Colonic mucosa (tissue), 4 donors: Measurements from ENCODE around the gene CNGA3. TPM values are rescaled to one million over a fixed set of nuclear protein-coding genes. Genes with fewer than 3 reads are reported as not detected.

ENCODE experiments used
- DNase-seq: peaks from one replicate; pipeline ENCODE4 v3.0.0-alpha.2; 2020
- H3K27ac ChIP-seq: fragments of 200-600 bp; one replicate; pipeline ENCODE4 v1.8.0; 2021
- H3K27me3 ChIP-seq: fragments of 200-600 bp; one replicate; pipeline ENCODE4 v1.8.0; 2021
- H3K36me3 ChIP-seq: fragments of 200-600 bp; one replicate; pipeline ENCODE4 v1.8.0; 2021
- H3K4me1 ChIP-seq: fragments of 200-600 bp; one replicate; pipeline ENCODE4 v1.8.0; 2021; ENCODE audit warnings: mild to moderate bottlenecking
- H3K4me3 ChIP-seq: fragments of 200-600 bp; one replicate; pipeline ENCODE4 v1.8.0; 2021
- H3K9ac ChIP-seq, 2 donors: one replicate each; pipeline ENCODE4 v1.7.0; 2013; ENCODE audit warnings: control low read depth in 2 of 2, low read depth in 2 of 2, low read length in 2 of 2
- H3K9me3 ChIP-seq: fragments of 200-600 bp; one replicate; pipeline ENCODE4 v1.8.0; 2021
- intact Hi-C: fragments of 100-400 bp; cut with DNase I; formaldehyde crosslinking; loops from one replicate; pipeline ENCODE4 v1.14.1; 2022
- total RNA-seq, 2 donors: library from RNA; stranded (reverse); fragmentation: NEBNext Ultra II Directional in 1 of 2; extraction: Animal tissue kit (Norgen Biotek cat#: 25700) in 1 of 2; gene quantifications; one replicate each; pipeline ENCODE4 v1.2.1, GENCODE V29; 2021
- TF ChIP-seq, protein P1 (sequence below): fragments of 200-600 bp; IDR thresholded peaks from one replicate; pipeline ENCODE4 v1.8.0; 2022; ENCODE audit warnings: antibody characterized with exemption, mild to moderate bottlenecking
- donor health status: healthy.
- donor health status: DM: no; HTN: no; CAD: no.
- donor health status: DM: no; HTN: no; CAD: no.

CNGA3 gene
- total RNA-seq, 2 donors from 2014 or later = 0.20 to 0.35 TPM

DNA sequence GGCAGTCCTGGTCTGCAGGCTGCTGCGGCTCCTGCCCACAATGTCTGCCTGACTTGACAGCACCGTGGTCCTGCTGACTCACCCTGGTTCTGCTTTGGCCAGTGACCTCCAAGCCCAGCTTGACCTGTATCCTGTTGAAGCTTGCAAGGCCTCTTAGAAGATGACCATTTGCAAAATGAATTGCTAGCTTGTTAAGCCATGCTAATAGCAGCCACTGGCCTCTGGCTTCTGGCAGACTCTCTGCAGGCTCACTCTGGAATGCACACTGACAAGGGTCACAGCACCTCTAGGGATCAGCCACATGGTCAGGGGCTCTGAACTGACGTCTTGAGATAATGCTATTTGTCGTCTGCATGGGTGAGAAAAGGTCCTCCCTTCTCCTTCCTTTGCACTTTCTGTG is 25.9 kb downstream of the CNGA3 start:
- DNase-seq = no peak
- intact Hi-C loops = no loop called here
- H3K9me3 ChIP-seq = no peaks in the 10 kb centered on the region
- TF ChIP-seq, protein P1, sequence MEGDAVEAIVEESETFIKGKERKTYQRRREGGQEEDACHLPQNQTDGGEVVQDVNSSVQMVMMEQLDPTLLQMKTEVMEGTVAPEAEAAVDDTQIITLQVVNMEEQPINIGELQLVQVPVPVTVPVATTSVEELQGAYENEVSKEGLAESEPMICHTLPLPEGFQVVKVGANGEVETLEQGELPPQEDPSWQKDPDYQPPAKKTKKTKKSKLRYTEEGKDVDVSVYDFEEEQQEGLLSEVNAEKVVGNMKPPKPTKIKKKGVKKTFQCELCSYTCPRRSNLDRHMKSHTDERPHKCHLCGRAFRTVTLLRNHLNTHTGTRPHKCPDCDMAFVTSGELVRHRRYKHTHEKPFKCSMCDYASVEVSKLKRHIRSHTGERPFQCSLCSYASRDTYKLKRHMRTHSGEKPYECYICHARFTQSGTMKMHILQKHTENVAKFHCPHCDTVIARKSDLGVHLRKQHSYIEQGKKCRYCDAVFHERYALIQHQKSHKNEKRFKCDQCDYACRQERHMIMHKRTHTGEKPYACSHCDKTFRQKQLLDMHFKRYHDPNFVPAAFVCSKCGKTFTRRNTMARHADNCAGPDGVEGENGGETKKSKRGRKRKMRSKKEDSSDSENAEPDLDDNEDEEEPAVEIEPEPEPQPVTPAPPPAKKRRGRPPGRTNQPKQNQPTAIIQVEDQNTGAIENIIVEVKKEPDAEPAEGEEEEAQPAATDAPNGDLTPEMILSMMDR = no peak
- no peaks in the 10 kb centered on the region for H3K27me3 ChIP-seq
- H3K9ac ChIP-seq = no peak overlapping the region
- H3K4me3 ChIP-seq = no peak overlapping the region
- no peaks in the 10 kb centered on the region for H3K4me1 ChIP-seq
- no peaks in the 10 kb centered on the region for H3K36me3 ChIP-seq
- H3K27ac ChIP-seq = no peak overlapping the region

DNA sequence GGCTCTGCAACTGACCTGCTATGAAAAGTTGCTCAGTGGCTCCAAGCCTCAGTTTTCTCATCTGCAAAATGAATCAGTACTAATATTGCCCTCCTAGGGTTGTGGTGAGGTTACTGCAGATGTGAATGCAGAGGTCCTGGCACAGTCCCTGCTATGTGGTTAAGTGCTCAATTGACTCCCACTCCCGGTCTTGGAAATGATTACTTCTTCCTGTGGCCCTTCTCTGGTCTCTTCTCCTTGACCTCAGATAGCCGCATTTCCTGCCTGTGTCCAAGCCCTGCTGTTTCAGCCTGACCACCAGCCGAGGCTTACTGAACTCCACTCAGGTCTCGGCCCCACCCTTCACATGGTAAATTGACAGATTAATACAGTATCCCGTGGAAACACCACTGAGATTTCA is 26.3 kb downstream of the CNGA3 start:
- intact Hi-C loops = no loop called here
- no peaks in the 10 kb centered on the region for H3K9me3 ChIP-seq
- H3K27ac ChIP-seq = no peak overlapping the region
- H3K9ac ChIP-seq = no peak overlapping the region
- H3K27me3 ChIP-seq = no peaks in the 10 kb centered on the region
- DNase-seq = no peak
- TF ChIP-seq, protein P1 = no peak
- H3K4me1 ChIP-seq = no peaks in the 10 kb centered on the region
- H3K4me3 ChIP-seq = no peak overlapping the region
- H3K36me3 ChIP-seq = no peaks in the 10 kb centered on the region

DNA sequence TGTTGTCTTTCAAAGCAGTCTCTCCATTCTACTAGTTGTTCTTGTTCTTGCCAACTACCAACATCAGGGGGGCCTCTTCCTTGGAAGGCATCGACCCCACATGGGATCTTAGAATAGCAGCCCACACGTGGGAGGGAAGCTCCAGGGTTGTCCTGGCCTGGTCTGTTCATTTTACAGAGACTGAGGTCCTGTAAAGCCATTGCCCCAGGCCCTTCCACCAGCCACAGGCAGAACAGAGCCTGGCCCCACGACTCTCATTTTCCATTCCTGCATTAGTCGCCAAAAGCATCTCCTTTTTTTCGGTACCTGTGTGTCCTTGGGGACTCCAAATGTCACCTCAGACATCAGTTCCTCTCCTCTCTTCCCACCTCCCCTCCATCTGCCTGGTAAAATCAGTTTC is 28.0 kb downstream of the CNGA3 start:
- Histone ChIP-seq H3K9me3 (no peaks in the 10 kb centered on the region), H3K9ac (no peak overlapping the region), H3K27me3 (no peaks in the 10 kb centered on the region), H3K27ac (no peak overlapping the region), H3K4me1 (no peaks in the 10 kb centered on the region), H3K36me3 (no peaks in the 10 kb centered on the region), H3K4me3 (no peak overlapping the region)
- TF ChIP-seq, protein P1 = no peak
- no peak for DNase-seq
- intact Hi-C loops = no loop called here

DNA sequence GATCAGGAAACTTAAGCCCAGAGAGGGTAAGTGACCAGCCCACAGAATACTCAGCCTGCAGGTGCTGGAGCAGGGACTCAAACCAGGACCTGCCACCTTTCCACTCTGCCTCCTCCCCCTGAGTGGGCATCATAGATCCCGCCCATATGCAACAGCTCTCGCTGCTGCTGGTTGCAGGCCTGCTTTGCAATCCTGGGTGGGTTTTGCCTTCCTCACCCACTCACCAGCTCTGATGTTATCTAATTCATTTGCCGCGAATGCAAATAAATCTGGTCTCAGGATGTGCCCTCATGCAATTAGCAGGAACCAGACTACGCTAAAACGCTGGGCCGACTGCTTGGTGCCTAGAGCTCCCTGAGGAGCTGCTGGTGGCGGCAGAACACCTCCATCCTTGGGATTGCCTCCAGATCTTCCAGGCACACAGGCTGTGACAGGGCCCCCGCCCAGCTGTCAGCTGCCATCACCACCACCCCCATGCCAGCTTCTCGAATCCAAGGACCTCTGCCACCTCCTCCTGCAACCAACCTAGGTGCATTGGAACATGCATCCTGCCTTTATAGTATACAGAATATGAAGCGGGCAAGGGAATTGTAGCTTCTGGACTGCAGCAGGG is 28.8 kb downstream of the CNGA3 start:
- H3K27ac ChIP-seq = no peak overlapping the region
- no peak overlapping the region for H3K4me3 ChIP-seq
- intact Hi-C loops = no loop called here
- no peaks in the 10 kb centered on the region for H3K27me3 ChIP-seq
- DNase-seq = no peak
- TF ChIP-seq, protein P1 = no peak
- H3K9me3 ChIP-seq = no peaks in the 10 kb centered on the region
- H3K4me1 ChIP-seq = no peaks in the 10 kb centered on the region
- no peaks in the 10 kb centered on the region for H3K36me3 ChIP-seq
- no peak overlapping the region for H3K9ac ChIP-seq

DNA sequence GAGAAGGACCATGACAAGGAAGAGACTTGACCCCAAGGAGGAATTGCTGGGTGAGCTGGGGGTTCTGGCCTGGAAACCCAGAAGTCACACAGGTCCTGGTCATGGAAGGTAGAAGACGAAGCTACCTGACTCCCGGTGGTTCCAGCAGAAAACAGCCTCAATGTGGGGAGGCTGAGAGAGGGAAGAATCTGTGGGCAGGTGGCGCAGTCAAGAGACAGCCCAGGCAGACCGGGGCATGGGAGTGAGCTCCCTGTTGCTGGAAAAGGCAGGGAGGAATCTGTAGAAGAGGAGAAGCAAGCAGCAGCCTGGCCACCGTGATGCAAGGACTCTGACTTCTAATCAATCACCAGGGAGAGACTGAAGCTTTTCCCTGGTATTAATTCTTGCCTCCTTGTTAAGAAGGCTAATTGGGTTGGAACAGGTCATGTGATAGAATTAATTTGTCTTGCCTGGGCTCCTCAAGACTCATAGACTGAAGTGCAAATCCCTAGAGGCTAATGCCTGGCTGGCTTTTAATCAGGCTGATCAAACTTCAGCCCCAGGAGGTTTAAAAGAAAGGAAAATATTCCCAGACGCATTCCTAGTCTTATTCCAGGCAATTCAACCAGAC is 30.1 kb downstream of the CNGA3 start:
- TF ChIP-seq, protein P1 = no peak
- intact Hi-C loops = no loop called here

More for the DNA sequence above, 30.1 kb downstream of the CNGA3 start:
- Histone ChIP-seq H3K9ac (no peak overlapping the region), H3K27ac (no peak overlapping the region), H3K36me3 (no peaks in the 10 kb centered on the region), H3K9me3 (no peaks in the 10 kb centered on the region), H3K4me1 (no peaks in the 10 kb centered on the region), H3K4me3 (no peak overlapping the region), H3K27me3 (no peaks in the 10 kb centered on the region)
- DNase-seq = no peak
